HUDEP-2 (cell line): ENCODE measurements around the gene IGSF21.

ENCODE experiments used
- DNase-seq, 76 experiments: peaks; one replicate each; lab custom pipeline; 2025; ENCODE audit not compliant: unreplicated experiment in 76 of 76; lab: John Stamatoyannopoulos, UW

IGSF21 gene

DNA sequence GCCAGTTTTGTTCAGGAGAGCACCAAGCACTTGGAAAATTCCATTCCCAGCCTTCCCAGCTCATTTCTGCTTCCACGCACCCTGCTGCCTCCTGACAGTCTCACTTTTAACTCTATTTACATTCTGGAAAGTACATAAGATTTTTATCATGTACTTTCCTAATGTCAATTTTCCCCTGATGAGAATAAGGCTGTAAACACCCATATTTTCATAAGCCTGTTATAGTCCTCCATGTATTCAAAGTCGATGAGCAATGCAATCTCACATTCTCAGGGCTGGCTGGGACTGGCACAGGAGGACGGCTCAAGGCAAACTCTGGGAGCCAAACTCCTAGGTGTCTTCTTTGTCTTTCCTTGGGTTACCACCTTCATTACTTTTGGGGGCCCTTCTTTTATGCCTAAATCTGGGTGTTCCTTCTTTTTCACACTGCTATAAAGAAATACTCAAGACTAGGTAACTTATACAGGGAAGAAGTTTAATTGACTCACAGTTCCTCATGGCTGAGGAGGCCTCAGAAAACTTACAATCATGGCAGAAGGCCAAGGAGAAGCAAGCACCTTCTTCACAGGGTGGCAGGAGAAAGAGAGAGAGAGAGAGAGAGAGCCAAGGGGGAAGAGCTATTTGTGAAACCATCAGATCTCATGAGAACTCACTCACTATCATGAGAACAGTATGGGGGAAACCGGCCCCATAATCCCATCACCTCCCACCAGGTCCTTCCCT is 94.6 kb downstream of the IGSF21 start:
- no peak for DNase-seq

DNA sequence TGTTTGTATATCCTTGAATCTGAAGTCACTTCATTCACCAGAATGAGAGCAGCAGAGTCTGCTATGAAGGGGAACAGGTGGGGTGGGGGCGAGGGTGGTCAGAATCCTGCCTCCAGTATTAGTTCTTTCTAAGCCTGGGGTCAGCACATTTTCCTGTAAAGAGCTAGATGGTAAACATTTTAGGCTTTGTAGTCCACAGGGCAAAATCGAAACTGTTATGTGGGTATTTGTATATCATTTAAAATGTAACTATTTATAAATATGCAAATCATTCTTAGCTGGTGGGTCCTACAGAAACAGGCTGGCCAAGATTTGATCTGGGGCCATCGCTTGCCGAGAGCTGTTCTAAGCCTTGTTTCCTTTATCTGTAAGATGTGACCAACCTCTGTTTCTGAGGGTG is 96.0 kb downstream of the IGSF21 start:
- DNase-seq = no peak

DNA sequence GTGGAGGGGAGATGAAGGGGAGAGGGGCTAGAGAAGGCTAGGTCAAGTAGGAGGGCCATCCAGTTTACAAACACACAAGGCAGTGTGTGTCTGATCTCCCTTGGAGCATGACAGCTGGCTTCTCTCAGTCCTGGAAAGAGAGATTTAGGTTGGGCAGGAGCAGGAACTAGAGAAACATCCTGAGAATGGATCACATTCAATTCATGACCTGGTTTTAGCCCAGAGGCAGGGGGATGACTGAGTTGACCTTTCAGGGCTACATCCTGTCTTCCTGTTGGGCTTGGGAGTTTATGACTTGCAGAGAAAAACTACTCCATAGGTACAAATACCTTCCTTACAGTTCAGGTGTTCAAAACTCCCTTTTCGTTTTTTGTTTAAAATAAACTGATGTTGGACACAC is 97.0 kb downstream of the IGSF21 start:
- DNase-seq = no peak

- DNase-seq = no peak
Observed at GRCh38 chr1:18205319-18205718, 97.7 kb downstream of the IGSF21 start.

GRCh38 chr1:18211764-18212163 is 104.2 kb downstream of the IGSF21 start:
- DNase-seq = no peak

- peak in 13 of 76 experiments; percentile 2 to 29 (median 13) for DNase-seq
Observed at GRCh38 chr1:18217398-18218043, 109.9 kb downstream of the IGSF21 start.

GRCh38 chr1:18229625-18230024 is 122.0 kb downstream of the IGSF21 start:
- no peak for DNase-seq

DNA sequence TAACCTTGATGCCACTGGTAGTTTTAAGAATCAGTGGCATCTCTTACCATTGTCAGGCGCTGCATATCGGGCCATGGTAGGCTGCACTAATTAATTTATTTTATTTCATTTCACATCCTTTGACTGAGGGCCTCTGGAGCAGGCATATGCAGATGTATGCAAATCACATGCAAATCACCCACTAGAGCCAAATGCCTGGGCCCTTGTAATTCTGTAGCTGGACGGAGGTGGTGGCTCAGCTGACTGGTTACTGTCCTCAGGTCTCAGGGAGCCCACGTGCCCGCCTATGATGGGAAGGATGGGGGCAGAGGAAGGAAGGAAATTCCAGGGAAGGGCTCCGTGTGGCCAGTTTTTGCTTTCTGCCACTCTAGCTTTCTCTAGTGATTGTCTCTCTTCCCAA is 122.7 kb downstream of the IGSF21 start:
- no peak for DNase-seq

DNA sequence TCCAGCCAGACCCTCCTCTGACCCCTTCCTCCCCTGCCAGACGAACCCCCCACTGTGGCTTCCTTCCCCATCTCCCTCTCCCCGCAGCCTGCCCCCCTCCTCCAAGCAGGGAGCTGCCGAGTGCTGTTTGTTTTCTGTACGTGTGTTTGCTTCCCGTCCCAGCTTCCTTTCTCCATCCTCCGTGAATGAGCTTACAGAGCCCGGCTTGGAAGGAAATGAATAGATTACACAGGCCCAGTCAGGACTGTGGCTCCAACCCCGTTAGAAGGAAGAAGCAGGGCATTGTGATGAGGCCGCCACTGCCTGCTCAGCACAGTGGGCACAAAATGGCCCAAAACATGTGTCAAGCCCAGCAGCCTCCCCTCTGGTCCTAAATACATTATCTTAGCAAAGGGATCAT is 123.2 kb downstream of the IGSF21 start:
- no peak for DNase-seq

DNA sequence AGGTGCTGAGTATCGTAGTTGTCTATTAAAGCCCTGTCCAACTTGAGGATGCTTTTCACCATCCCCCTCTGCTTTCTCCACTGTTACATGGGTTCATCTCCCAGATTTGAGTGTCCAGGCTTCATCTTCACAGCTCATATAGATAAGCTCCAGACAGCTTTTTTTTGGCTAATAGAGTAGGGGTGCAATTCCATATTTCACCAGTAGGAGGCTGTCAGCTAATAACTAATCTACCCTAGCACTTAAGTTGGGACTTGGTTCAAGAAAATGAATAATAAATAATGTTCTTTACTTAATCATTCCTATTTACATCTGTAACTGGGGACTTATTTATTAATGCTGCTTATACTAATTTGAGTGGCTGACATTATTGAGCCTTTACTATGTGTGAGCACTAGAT is 124.5 kb downstream of the IGSF21 start:
- no peak for DNase-seq

DNA sequence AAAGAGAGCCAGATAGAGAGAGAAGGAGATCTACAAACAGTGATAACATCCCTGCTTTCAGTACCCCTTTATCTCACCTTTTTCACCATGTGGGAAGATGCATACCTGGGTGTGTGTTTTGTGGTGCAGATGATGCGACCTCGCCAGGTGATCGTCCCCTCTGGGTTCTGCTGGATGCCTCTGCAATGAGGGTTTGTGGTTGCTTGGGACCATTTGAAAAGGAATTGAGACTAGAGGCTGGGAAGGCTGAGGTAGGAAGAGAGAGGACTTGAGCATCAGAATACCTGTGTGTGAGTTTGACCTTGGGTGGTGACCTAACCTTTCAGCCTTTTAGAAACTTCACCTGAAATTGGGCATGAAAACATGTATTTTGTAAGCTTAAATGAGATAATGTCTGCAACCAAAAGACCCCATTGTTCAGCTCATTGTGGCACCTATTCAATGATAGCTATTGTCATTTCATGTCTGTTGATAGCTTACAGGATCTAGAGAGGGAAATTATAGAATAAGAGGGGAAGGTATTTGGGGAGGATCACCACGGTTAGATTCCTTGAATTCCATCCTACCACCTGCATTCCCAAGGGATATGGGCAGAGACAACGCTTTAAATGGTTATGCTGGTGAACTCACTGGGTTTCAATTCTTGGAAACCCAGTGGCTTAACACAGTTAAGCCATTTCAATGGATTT is 125.7 kb downstream of the IGSF21 start:
- DNase-seq = no peak

GRCh38 chr1:18234790-18235242 is 127.2 kb downstream of the IGSF21 start:
- peak in 46 of 76 experiments; percentile 1 to 70 (median 16) for DNase-seq

- DNase-seq = no peak
Observed at GRCh38 chr1:18237371-18237770, 129.8 kb downstream of the IGSF21 start.

GRCh38 chr1:18238190-18238589 is 130.6 kb downstream of the IGSF21 start:
- no peak for DNase-seq

DNA sequence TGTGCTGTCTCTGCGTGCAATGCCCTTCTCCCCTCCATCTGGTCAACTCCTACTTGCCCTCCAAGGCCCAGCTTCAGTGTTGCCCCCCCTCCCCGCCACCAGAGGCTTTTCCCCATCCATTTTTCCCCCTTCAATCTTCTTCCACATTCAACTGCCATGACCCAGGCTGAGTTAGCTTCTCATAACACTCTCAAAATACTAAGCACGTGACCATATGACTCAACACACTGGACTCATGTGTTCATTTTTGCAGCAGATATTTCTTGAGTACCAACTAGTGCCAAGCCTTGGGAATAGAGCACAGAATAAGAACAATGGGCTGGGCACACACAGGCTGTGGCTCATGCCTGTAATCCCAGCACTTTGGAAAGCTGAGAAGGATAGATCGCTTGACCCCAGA is 132.1 kb downstream of the IGSF21 start:
- no peak for DNase-seq

DNA sequence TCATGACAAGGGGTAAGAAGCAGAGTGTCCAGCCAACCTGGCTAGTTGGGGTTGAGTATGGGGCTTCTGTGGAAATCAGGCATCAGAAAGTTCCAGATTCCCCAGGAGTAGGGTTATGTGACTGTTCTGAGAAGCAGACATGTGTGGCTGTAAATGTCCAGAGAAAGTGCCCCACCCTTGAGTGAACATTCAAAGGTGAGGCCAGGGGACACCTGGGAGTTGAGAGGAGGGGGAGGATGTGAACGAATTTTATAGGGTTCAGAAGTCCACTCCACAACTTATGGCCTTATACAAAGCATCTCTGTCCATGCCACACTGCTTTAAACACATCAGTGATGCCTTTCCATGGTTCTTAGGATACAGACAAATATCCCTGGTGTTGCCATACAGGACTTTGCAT is 133.3 kb downstream of the IGSF21 start:
- no peak for DNase-seq

GRCh38 chr1:18241891-18242290 is 134.3 kb downstream of the IGSF21 start:
- no peak for DNase-seq

GRCh38 chr1:18243503-18244175 is 136.0 kb downstream of the IGSF21 start:
- no peak for DNase-seq

DNA sequence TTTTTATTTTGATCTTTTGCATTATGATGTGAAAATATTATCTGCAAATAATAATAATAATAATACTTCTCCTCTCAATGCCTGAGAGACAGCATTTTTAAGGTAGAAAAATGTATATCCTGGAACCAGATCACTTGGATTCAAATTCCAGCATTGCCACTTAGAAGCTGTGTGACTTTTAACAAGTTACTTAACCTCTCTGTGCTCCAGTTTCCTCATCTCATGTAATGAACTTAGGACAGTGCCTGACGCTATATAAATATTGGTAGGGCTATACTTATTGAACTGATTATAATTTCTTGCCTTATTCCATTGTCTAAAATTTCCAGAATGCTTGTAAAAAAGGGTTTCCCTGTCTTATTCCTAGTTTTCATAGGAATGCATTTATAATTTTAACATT is 137.2 kb downstream of the IGSF21 start:
- DNase-seq = no peak

DNA sequence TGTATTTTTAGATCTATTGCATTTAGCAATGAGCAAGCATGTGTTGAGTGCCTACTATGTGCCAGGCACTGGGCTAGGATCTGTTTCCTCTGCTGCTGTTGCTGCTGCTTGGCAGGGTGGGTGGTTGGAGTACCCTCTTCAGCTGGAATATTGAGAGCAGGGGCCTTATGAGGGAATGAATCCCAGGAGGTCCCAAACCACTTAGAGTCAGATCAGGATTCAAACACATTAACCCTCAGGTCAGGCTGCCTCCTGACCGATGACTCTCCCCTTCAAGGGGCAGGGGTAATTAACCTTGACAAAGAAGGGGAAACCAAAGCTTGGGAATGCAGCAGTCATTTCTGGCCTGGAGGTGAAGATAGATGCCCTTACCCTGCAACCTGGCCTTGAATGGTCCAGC is 138.0 kb downstream of the IGSF21 start:
- no peak for DNase-seq

DNA sequence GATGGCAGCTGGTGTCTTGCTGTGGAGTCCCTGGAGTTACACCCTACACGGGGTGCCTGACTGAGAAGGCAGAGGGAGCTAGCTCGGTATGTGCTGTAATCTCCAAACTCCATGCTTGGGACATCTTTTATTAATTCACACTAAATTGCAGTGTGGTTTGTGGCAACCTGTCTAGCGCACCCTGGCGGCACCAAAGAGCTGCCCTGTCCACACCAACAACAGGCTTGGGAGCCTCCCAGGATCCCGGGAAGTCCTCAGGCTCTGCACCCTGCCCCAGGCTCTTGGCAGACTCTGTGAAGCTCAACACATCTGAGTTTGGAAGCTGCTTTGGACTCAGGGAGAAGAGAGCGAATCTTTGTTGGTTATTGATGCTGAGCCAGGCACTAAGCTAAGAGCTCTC is 138.9 kb downstream of the IGSF21 start:
- peak in 1 of 76 experiments; percentile 9 for DNase-seq
